B cell (primary cell): ENCODE results near the gene ME1. TPM values are rescaled to one million over a fixed set of nuclear protein-coding genes. Genes with fewer than 3 reads are reported as not detected.

Experiments
- ATAC-seq: fragments of 200-7000 bp; cut with Tn5 transposase; one replicate; pipeline ENCODE4 v1.10.0; 2021; ENCODE audit warnings: low read depth, mild to moderate bottlenecking, moderate number of reproducible peaks, moderate library complexity
- CTCF ChIA-PET: fragments of 350-600 bp; sonication (Branson Sonifier 250); formaldehyde crosslinking; loops from one replicate; lab custom pipeline; 2021; ENCODE audit warnings: antibody characterized with exemption, inconsistent platforms; lab: Charles Lee
- POLR2A ChIA-PET: fragments of 350-600 bp; sonication (Branson Sonifier 250); formaldehyde crosslinking; loops from one replicate; lab custom pipeline; 2021; ENCODE audit warnings: antibody characterized with exemption; lab: Charles Lee
- DNase-seq: peaks from one replicate; pipeline ENCODE4 v3.0.0; 2013
- H2AFZ ChIP-seq: 2 replicates; pipeline ENCODE4 v1.6.1; 2012; ENCODE audit warnings: mild to moderate bottlenecking, low read depth, low read length; ENCODE audit not compliant: insufficient read depth, poor library complexity, severe bottlenecking
- H3K27ac ChIP-seq, 2 donors: 1 replicate in 1 of 2; 2 replicates in 1 of 2; pipeline ENCODE4 v1.5.1; 2012 to 2013; ENCODE audit warnings: low read length in 2 of 2, mild to moderate bottlenecking in 2 of 2, moderate library complexity in 1 of 2
- H3K27me3 ChIP-seq, 4 experiments: fragments of 200-600 bp in 1 of 4; sonication (generic) in 1 of 4; replicated peaks in 1 of 4; 1 replicate in 2 of 4; 2 replicates in 2 of 4; pipeline versions ENCODE4 v1.6.1 to v1.7.0; 2013 to 2016; ENCODE audit warnings: low read length in 3 of 4, mild to moderate bottlenecking in 2 of 4, mixed read lengths in 1 of 4, moderate library complexity in 1 of 4; ENCODE audit not compliant: insufficient read depth in 4 of 4, control insufficient read depth in 3 of 4; ENCODE audit errors: control extremely low read depth in 1 of 4
- H3K36me3 ChIP-seq, 2 experiments: replicated peaks in 1 of 2; 1 replicate in 1 of 2; 2 replicates in 1 of 2; pipeline versions ENCODE4 v1.6.1 to v1.7.1; 2013; ENCODE audit warnings: low read length in 1 of 2; ENCODE audit not compliant: insufficient read depth in 2 of 2, control insufficient read depth in 1 of 2; ENCODE audit errors: control extremely low read depth in 1 of 2, extremely low read depth in 1 of 2
- H3K4me1 ChIP-seq, 2 donors: fragments of 200-600 bp in 1 of 2; sonication (generic) in 1 of 2; 1 replicate in 1 of 2; 2 replicates in 1 of 2; pipeline versions ENCODE4 v1.5.1 to v1.6.1; 2013 to 2017; ENCODE audit warnings: low read length in 2 of 2; ENCODE audit not compliant: control insufficient read depth in 2 of 2, insufficient read depth in 2 of 2
- H3K4me2 ChIP-seq: replicated peaks from 2 replicates; pipeline ENCODE3; 2012; ENCODE audit warnings: mild to moderate bottlenecking, low read depth, low read length; ENCODE audit not compliant: poor library complexity, severe bottlenecking
- H3K4me3 ChIP-seq, 5 experiments: fragments of 200-600 bp in 1 of 5; sonication (generic) in 1 of 5; 1 replicate in 3 of 5; 2 replicates in 2 of 5; pipeline versions ENCODE4 v1.5.1 to v1.7.0; 2011 to 2016; ENCODE audit warnings: low read length in 4 of 5, mild to moderate bottlenecking in 4 of 5, low read depth in 2 of 5, control low read depth in 1 of 5, moderate library complexity in 1 of 5; ENCODE audit not compliant: insufficient read depth in 1 of 5; ENCODE audit errors: control extremely low read depth in 1 of 5, extremely low read depth in 1 of 5
- H3K79me2 ChIP-seq: fragments of 200-600 bp; sonication (generic); one replicate; pipeline ENCODE4 v1.6.0; 2016; ENCODE audit warnings: low read length; ENCODE audit not compliant: control insufficient read depth, insufficient read depth
- H3K9ac ChIP-seq: fragments of 200-600 bp; sonication (generic); 2 replicates; pipeline ENCODE4 v1.6.1; 2017; ENCODE audit warnings: mild to moderate bottlenecking, low read length, moderate library complexity
- H3K9me3 ChIP-seq, 3 donors: one replicate each; pipeline versions ENCODE4 v1.6.1 to v1.7.1; 2013; ENCODE audit warnings: low read length in 2 of 3; ENCODE audit not compliant: control insufficient read depth in 2 of 3, insufficient read depth in 1 of 3; ENCODE audit errors: control extremely low read depth in 1 of 3
- H4K20me1 ChIP-seq: 2 replicates; pipeline ENCODE4 v1.6.0; 2012; ENCODE audit warnings: mild to moderate bottlenecking, low read length; ENCODE audit not compliant: insufficient read depth, control insufficient read depth, poor library complexity, severe bottlenecking
- H3K27ac Mint-ChIP-seq: one replicate; pipeline ENCODE4 v1.8.0; 2021; ENCODE audit warnings: mixed read lengths
- H3K27me3 Mint-ChIP-seq: one replicate; pipeline ENCODE4 v1.8.0; 2021; ENCODE audit warnings: mixed read lengths
- H3K4me1 Mint-ChIP-seq: one replicate; pipeline ENCODE4 v1.8.0; 2021; ENCODE audit warnings: mixed read lengths
- H3K4me3 Mint-ChIP-seq: one replicate; pipeline ENCODE4 v1.8.0; 2021; ENCODE audit warnings: mixed read lengths
- H3K9me3 Mint-ChIP-seq: one replicate; pipeline ENCODE4 v1.8.0; 2022; ENCODE audit warnings: mixed read lengths; ENCODE audit not compliant: insufficient read depth
- EZH2 ChIP-seq: IDR thresholded peaks from 2 replicates; pipeline ENCODE4 v1.6.1; 2012; ENCODE audit warnings: borderline replicate concordance, low read depth, mild to moderate bottlenecking, moderate library complexity, low read length; ENCODE audit not compliant: insufficient read depth, poor library complexity, severe bottlenecking
- WGBS: methylation state at CpG from one replicate; pipeline ENCODE4 v1.1.5; 2013; ENCODE audit warnings: missing lambda C conversion rate; ENCODE audit not compliant: insufficient coverage; 5-methylcytosine and 5-hydroxymethylcytosine counted together
- intact Hi-C: fragments of 100-400 bp; cut with micrococcal nuclease; formaldehyde crosslinking; loops from one replicate; pipeline ENCODE4 v1.10.0; 2022
- polyA plus RNA-seq: library from polyadenylated mRNA; depleted of rRNA; stranded (reverse); fragments of >200 nt; gene quantifications from 2 replicates; pipeline ENCODE4 v1.2.3, GENCODE V29; 2012
- total RNA-seq, 2 donors: library from RNA; stranded (reverse); fragments of 120-200 nt in 1 of 2; gene quantifications; 1 replicate in 1 of 2; 2 replicates in 1 of 2; pipeline versions ENCODE4 v1.2.3 to v1.2.4, GENCODE V29; 2013 to 2022
- TF ChIP-seq, protein P1 (sequence below): fragments of 200-600 bp; IDR thresholded peaks from one replicate; pipeline ENCODE4 v1.8.0; 2022; ENCODE audit warnings: antibody characterized with exemption, mild to moderate bottlenecking

ME1 gene
- total and polyA plus RNA-seq, 2 donors (not counting 1 experiment from before 2014, with no cell fraction given), result not detected

DNA sequence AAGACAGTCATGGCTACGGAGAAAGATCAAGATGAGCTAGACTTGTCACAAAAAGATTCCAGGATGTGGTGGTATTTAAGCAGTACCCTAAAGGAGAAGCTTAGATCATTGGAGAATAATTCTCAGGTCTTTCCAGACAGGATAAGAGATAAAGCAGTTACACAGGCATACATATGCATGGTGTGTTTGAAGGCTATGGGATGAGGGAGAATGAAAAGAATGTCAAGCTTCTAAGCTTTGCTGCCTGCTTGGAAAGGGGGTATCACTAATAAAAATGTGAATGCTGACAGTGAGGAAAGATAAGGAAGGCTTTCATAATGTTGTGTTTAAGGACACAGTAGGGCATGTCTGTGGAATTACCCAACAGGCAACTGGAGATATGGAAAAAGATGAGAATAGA lies 209.6 kb downstream of the ME1 start:
- ChIA-PET POLR2A (no interaction called here), CTCF (interaction anchor here (0.6 to 2.9 kb wide), 12 partner anchors 9 to 1486 kb away, joined by 3 to 16 read pairs (median 6); partner anchors contain the start of genes CEP162, DOP1A, PRSS35 and UBE3D)
- Histone ChIP-seq H3K4me1 (no peaks in the 10 kb centered on the region), H3K9ac (no peak overlapping the region), H3K27ac (no peak overlapping the region), H3K79me2 (no peaks in the 10 kb centered on the region), H4K20me1 (no peaks in the 10 kb centered on the region), H3K36me3 (no peaks in the 10 kb centered on the region), H2AFZ (no peak overlapping the region), H3K4me3 (no peak overlapping the region), H3K4me2 (no peak overlapping the region), H3K9me3 (no peaks in the 10 kb centered on the region), H3K27me3 (peaks cover 0 to 3% (median 0%) of the 10 kb centered on the region in 4 experiments)
- no peak overlapping the region for H3K27ac Mint-ChIP-seq
- no peaks in the 10 kb centered on the region for H3K4me1 Mint-ChIP-seq
- TF ChIP-seq, protein P1, sequence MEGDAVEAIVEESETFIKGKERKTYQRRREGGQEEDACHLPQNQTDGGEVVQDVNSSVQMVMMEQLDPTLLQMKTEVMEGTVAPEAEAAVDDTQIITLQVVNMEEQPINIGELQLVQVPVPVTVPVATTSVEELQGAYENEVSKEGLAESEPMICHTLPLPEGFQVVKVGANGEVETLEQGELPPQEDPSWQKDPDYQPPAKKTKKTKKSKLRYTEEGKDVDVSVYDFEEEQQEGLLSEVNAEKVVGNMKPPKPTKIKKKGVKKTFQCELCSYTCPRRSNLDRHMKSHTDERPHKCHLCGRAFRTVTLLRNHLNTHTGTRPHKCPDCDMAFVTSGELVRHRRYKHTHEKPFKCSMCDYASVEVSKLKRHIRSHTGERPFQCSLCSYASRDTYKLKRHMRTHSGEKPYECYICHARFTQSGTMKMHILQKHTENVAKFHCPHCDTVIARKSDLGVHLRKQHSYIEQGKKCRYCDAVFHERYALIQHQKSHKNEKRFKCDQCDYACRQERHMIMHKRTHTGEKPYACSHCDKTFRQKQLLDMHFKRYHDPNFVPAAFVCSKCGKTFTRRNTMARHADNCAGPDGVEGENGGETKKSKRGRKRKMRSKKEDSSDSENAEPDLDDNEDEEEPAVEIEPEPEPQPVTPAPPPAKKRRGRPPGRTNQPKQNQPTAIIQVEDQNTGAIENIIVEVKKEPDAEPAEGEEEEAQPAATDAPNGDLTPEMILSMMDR, result no peak
- no peak for TF ChIP-seq EZH2
- 100% methylated on average over 1 of the region's 1 CpG for WGBS
- ATAC-seq (no peak), DNase-seq (no peak)
- no peak overlapping the region for H3K4me3 Mint-ChIP-seq
- H3K27me3 Mint-ChIP-seq, result peaks cover 11% of the 10 kb centered on the region
- intact Hi-C loops, result no loop called here
- H3K9me3 Mint-ChIP-seq, result no peaks in the 10 kb centered on the region

DNA sequence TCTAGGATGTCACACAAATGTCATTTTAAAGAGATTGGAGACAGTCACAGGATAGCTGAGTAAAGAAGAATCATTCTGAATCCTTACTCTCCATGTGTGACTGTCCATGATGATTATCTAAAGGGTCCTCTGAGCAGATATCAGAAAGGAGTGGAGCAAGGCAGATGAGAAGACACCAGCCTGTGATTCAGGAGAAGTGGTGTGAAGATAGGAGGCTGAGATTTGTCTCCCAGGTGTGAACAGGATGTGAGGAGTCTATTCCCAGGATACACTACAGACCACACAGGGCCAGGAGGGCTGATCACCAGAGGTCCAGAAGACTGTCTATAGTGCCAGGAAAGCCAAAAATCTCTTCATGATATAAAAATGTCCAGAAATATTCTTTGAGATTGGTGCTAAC lies 210.7 kb downstream of the ME1 start:
- peaks cover 11% of the 10 kb centered on the region for H3K27me3 Mint-ChIP-seq
- Histone ChIP-seq H3K4me3 (no peak overlapping the region), H3K4me2 (no peak overlapping the region), H3K36me3 (no peaks in the 10 kb centered on the region), H4K20me1 (no peaks in the 10 kb centered on the region), H3K27ac (no peak overlapping the region), H3K4me1 (no peaks in the 10 kb centered on the region), H2AFZ (no peak overlapping the region), H3K9ac (no peak overlapping the region), H3K27me3 (peaks cover 0 to 3% (median 0%) of the 10 kb centered on the region in 4 experiments), H3K79me2 (no peaks in the 10 kb centered on the region), H3K9me3 (no peaks in the 10 kb centered on the region)
- intact Hi-C loops, result no loop called here
- no peak overlapping the region for H3K4me3 Mint-ChIP-seq
- H3K9me3 Mint-ChIP-seq, result no peaks in the 10 kb centered on the region
- no peak for ATAC-seq
- POLR2A ChIA-PET, result no interaction called here
- no peak overlapping the region for H3K27ac Mint-ChIP-seq
- H3K4me1 Mint-ChIP-seq, result no peaks in the 10 kb centered on the region
- no peak for TF ChIP-seq EZH2
- TF ChIP-seq, protein P1, result no peak
- no peak for DNase-seq
- CTCF ChIA-PET, result interaction anchor here (0.7 to 2.9 kb wide), 12 partner anchors 8 to 1001 kb away, joined by 3 to 16 read pairs (median 4); partner anchors contain the start of genes DOP1A and UBE3D
